ENCODE measurements around the gene HNRNPF.

- no peak for TF ChIP-seq CTCF (IDR thresholded peaks at IDR 0.05; ENCODE audit: low read depth, low read length, poor library complexity, severe bottlenecking)
- no peak for TF ChIP-seq EZH2phosphoT487 (IDR thresholded peaks at IDR 0.05; ENCODE audit: borderline replicate concordance, low read length)
Observed at GRCh38 chr10:43339136-43339535, 69.8 kb downstream of the HNRNPF start.

All from DOHH2 (cell line).